Smooth muscle cell of bladder (primary cell): ENCODE results near the gene ZNF143. TPM values are rescaled to one million over a fixed set of nuclear protein-coding genes. Genes with fewer than 3 reads are reported as not detected.

Experiments
- total RNA-seq: library from RNA; depleted of rRNA; stranded (reverse); fragments of >200 nt; gene quantifications from 2 replicates; pipeline ENCODE4 v1.2.3, GENCODE V29; 2014

Gene ZNF143
- 26.0 and 32.2 TPM in 2 replicates for total RNA-seq

DNA sequence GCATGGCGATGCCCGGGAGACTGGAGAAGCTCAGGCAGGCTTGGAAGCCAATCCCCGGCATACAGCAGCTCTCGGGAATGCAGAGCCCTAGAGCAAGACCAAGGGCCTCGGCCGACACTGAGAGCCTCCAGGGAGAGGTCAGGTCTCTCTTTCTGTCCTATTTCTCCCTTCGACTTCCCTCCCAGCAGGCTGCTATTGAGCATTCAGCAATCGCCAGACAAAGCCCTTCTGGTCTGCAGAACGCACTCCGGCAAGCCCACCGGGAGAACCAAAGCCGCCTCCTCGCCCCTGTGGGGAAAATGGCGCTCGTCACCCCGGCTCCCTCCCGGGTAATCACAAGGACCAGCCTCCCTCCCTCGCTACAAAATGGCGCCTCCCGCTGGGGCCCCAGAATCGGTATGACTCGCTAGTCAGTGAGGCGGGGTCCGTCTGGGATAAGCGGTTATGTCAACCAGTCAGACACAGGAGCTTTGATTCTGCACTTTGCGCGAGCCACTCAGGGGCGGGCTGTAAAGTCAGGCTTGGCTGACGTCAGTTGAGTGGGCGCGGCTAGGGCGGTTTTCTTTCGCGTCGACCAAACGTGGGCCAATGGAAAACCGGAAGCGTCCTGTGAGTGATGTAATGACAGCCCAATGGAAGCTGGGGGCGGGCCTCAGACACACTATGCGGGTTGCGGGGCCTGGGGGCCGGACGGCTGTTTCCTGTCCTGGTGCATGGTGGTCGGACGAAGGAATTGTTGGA, at the start of gene ZNF143:
ZNF143 (plus strand) TSS at position 691 of the 741 bp plus-strand sequence. CDS start 10,297 bp downstream, outside the sequence.

GRCh38 chr11:9573052-9573774, 112.4 kb downstream of the ZNF143 start, which contains the start of gene WEE1:
TSS of gene WEE1 (plus strand) at chr11:9573670. CDS start at chr11:9573934, 264 bp downstream.

Other genes starting within 250 kb of the ZNF143 start
- gene DENND5A, start 195.7 kb upstream of the ZNF143 start, total RNA-seq: 204 and 238 TPM in 2 replicates
- 65.0 and 75.4 TPM in 2 replicates for gene TMEM41B, start 146.4 kb upstream of the ZNF143 start, total RNA-seq
- gene IPO7, start 76.4 kb upstream of the ZNF143 start, total RNA-seq: 82.9 and 116 TPM in 2 replicates
- gene WEE1, start 112.7 kb downstream of the ZNF143 start, total RNA-seq: 14.9 and 19.0 TPM in 2 replicates
- 25.2 and 26.2 TPM in 2 replicates for gene SWAP70, start 203.1 kb downstream of the ZNF143 start, total RNA-seq